ENCODE results near the gene CMKLR1.

DNA sequence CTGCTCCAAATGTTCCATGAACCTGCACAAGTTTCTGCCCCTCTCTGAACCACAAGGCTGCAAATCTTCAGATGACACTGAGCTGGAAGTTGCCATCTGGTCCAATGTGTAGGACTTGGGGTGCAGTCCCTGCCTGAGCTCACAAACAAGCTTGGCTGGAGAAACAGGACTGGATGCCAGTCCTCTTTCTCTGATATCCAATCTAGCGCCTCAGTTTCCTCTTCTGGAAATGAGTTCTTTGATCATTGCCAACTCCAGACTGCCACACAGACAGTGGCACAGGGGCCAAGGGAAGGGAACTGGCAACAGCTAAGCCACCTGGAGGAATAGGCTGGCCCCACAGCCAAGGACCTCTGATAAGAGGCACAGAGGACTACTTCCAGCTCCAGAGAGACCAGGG is 15.5 kb downstream of the CMKLR1 start:
- TF ChIP-seq POLR2AphosphoS5 (IDR thresholded peaks at IDR 0.05; ENCODE audit: borderline replicate concordance, low read depth, low read length) = no peak
- no peak for TF ChIP-seq FOXP2 (optimal IDR thresholded peaks at IDR 0.05; ENCODE audit: control extremely low read depth, extremely low read length, insufficient read depth)
- no peak for TF ChIP-seq EZH2 (IDR thresholded peaks at IDR 0.05)

Measured in SK-N-MC (cell line).